ENCODE results near the gene MCF2L2.

MCF2L2 gene

DNA sequence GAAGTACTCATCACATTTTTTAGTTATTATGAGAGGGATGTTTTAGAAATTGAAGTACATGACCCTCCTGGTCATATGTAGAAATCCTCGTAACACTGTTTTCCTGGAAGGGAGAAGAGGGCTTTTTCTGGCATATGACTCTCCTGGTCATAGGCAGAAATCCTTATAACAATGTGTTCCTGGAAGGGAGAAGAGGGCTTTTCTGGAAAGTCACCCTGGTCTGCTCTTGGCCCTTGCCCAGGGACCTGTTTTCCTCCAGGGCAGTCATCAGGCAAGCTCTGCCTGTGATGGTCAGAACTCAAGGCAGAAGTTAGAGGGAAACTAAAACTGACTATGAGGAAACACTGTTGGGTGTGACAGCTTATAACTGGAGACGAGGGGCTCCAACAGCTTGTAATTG lies 293.6 kb downstream of the MCF2L2 start:
- in situ Hi-C loops (cut with MboI; ENCODE audit: low pct_unique_long_range_greater_than_20kb, low sequenced_read_pairs, unreplicated experiment), result no loop called here
- TF ChIP-seq CTCF (IDR thresholded peaks at IDR 0.05; ENCODE audit: extremely low read depth, insufficient read depth, missing control alignments), result no peak

GRCh38 chr3:183132409-183132808 lies 296.0 kb downstream of the MCF2L2 start:
- no peak for TF ChIP-seq CTCF (IDR thresholded peaks at IDR 0.05; ENCODE audit: extremely low read depth, insufficient read depth, missing control alignments)
- no peak for DNase-seq (ENCODE audit: low spot score)
- in situ Hi-C loops (cut with MboI; ENCODE audit: low pct_unique_long_range_greater_than_20kb, low sequenced_read_pairs, unreplicated experiment), result no loop called here

More for the DNA sequence above, 293.6 kb downstream of the MCF2L2 start:
- no peak for DNase-seq (ENCODE audit: low spot score)

DNA sequence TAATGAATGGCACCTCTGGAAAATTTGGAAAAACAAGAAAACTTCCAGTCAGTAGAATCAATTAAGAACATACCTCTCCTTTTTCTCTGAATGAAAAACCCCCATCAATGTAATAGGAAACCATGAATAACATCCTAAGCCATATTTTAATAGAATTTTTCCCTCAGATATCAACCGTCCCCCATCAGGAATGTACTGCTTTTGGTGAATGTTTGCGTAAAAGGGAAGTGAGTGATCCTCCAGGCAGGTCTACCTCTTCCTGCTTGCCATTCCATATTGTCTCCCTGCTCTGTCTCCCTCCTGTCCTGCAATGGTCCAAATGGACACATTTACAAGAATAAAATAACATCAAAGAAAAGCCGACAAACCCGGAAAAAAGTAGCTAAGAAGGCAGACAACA lies 296.7 kb downstream of the MCF2L2 start:
- TF ChIP-seq CTCF (IDR thresholded peaks at IDR 0.05; ENCODE audit: extremely low read depth, insufficient read depth, missing control alignments), result no peak
- in situ Hi-C loops (cut with MboI; ENCODE audit: low pct_unique_long_range_greater_than_20kb, low sequenced_read_pairs, unreplicated experiment), result no loop called here
- DNase-seq (ENCODE audit: low spot score), result no peak

DNA sequence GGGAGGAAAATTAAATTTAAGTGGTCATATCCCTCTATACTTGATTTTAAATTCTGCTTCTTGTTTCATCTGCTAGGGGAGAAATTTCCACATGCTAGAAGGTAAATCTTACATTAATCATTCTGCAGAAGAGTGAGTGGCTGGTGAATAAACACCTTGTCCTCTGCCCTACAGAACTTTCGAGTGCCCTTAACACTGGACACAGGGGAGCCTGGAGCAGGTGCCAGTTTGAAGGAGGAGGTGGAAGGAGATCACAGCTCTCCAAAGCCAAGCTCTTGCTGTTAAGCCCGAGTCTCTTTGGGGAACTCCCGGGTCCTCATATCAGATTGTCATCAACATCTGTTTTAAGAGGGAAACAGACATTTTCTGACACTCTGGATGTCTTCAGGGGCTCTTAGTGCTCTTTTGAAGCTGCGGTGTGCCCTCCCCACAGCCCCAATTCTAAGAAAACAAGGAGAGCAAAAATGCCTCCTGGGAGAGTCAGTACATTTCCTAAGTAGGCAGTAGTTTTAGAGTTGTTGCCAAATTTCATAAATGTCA lies 297.2 kb downstream of the MCF2L2 start:
- in situ Hi-C loops (cut with MboI; ENCODE audit: low pct_unique_long_range_greater_than_20kb, low sequenced_read_pairs, unreplicated experiment), result no loop called here
- DNase-seq (ENCODE audit: low spot score), result no peak
- TF ChIP-seq CTCF (IDR thresholded peaks at IDR 0.05; ENCODE audit: extremely low read depth, insufficient read depth, missing control alignments), result no peak

- in situ Hi-C loops (cut with MboI; ENCODE audit: low pct_unique_long_range_greater_than_20kb, low sequenced_read_pairs, unreplicated experiment), result loop anchor here (10.0 kb wide), 1 partner anchor 256 kb away; no protein-coding TSS in a partner anchor
- TF ChIP-seq CTCF (IDR thresholded peaks at IDR 0.05; ENCODE audit: extremely low read depth, insufficient read depth, missing control alignments), result no peak
- no peak for DNase-seq (ENCODE audit: low spot score)
Measured at GRCh38 chr3:183129243-183129642, 299.2 kb downstream of the MCF2L2 start.

DNA sequence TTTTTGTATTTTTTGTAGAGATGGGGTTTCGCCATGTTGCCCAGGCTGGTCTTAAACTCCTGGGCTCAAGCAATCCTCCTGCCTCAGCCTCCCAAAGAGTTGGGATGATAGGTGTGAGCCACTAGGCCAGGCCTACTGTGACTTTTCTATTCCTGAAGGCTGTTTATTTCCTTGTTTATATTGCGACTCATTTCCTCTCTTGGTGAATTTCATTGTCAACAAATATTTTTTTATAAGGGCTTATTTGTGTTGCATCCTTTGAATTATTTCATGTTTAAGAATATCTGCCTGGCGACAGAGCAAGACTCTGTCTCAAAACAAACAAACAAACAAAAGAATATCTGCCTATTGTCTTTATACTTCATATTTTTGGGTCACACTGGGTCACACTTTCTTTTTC lies 299.7 kb downstream of the MCF2L2 start:
- in situ Hi-C loops (cut with MboI; ENCODE audit: low pct_unique_long_range_greater_than_20kb, low sequenced_read_pairs, unreplicated experiment), result loop anchor here (10.0 kb wide), 1 partner anchor 256 kb away; no protein-coding TSS in a partner anchor
- no peak for TF ChIP-seq CTCF (IDR thresholded peaks at IDR 0.05; ENCODE audit: extremely low read depth, insufficient read depth, missing control alignments)
- DNase-seq (ENCODE audit: low spot score), result no peak
